Colonic mucosa (tissue), 4 donors: ENCODE results near the gene TSPAN9. TPM values are rescaled to one million over a fixed set of nuclear protein-coding genes. Genes with fewer than 3 reads are reported as not detected.

ENCODE experiments used
- DNase-seq: peaks from one replicate; pipeline ENCODE4 v3.0.0-alpha.2; 2020
- H3K27ac ChIP-seq: fragments of 200-600 bp; one replicate; pipeline ENCODE4 v1.8.0; 2021
- H3K27me3 ChIP-seq: fragments of 200-600 bp; one replicate; pipeline ENCODE4 v1.8.0; 2021
- H3K36me3 ChIP-seq: fragments of 200-600 bp; one replicate; pipeline ENCODE4 v1.8.0; 2021
- H3K4me1 ChIP-seq: fragments of 200-600 bp; one replicate; pipeline ENCODE4 v1.8.0; 2021; ENCODE audit warnings: mild to moderate bottlenecking
- H3K4me3 ChIP-seq: fragments of 200-600 bp; one replicate; pipeline ENCODE4 v1.8.0; 2021
- H3K9ac ChIP-seq, 2 donors: one replicate each; pipeline ENCODE4 v1.7.0; 2013; ENCODE audit warnings: control low read depth in 2 of 2, low read depth in 2 of 2, low read length in 2 of 2
- H3K9me3 ChIP-seq: fragments of 200-600 bp; one replicate; pipeline ENCODE4 v1.8.0; 2021
- intact Hi-C: fragments of 100-400 bp; cut with DNase I; formaldehyde crosslinking; loops from one replicate; pipeline ENCODE4 v1.14.1; 2022
- total RNA-seq, 2 donors: library from RNA; stranded (reverse); fragmentation: NEBNext Ultra II Directional in 1 of 2; extraction: Animal tissue kit (Norgen Biotek cat#: 25700) in 1 of 2; gene quantifications; one replicate each; pipeline ENCODE4 v1.2.1, GENCODE V29; 2021
- TF ChIP-seq, protein P1 (sequence below): fragments of 200-600 bp; IDR thresholded peaks from one replicate; pipeline ENCODE4 v1.8.0; 2022; ENCODE audit warnings: antibody characterized with exemption, mild to moderate bottlenecking
- donor health status: healthy.
- donor health status: DM: no; HTN: no; CAD: no.
- donor health status: DM: no; HTN: no; CAD: no.

Gene TSPAN9
- total RNA-seq, 2 donors from 2014 or later, result 4.7 to 9.9 TPM

DNA sequence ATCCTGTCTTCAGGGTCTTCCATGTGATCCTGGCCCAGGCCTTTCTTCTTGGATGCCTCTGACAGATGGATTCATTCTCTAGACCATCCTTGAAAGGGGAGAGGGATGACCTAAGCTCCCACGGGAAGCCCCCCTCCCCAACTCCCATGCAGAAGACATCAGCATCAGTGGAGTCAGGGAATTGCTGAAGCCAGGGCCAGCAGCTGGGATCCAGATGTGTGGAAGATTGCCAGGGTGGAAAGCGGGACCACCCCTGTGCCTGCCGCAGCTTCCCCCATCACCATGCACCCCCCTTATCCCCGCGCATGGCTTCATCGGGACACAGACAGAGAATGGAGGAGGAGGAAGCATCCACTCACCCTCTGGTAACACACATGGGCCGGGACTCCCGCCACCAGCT is 230.2 kb downstream of the TSPAN9 start:
- TF ChIP-seq, protein P1, sequence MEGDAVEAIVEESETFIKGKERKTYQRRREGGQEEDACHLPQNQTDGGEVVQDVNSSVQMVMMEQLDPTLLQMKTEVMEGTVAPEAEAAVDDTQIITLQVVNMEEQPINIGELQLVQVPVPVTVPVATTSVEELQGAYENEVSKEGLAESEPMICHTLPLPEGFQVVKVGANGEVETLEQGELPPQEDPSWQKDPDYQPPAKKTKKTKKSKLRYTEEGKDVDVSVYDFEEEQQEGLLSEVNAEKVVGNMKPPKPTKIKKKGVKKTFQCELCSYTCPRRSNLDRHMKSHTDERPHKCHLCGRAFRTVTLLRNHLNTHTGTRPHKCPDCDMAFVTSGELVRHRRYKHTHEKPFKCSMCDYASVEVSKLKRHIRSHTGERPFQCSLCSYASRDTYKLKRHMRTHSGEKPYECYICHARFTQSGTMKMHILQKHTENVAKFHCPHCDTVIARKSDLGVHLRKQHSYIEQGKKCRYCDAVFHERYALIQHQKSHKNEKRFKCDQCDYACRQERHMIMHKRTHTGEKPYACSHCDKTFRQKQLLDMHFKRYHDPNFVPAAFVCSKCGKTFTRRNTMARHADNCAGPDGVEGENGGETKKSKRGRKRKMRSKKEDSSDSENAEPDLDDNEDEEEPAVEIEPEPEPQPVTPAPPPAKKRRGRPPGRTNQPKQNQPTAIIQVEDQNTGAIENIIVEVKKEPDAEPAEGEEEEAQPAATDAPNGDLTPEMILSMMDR, result no peak
- H3K4me3 ChIP-seq, result no peak overlapping the region
- no peak overlapping the region for H3K27ac ChIP-seq
- no peaks in the 10 kb centered on the region for H3K4me1 ChIP-seq
- no peaks in the 10 kb centered on the region for H3K36me3 ChIP-seq
- no peak overlapping the region for H3K9ac ChIP-seq
- intact Hi-C loops, result loop anchor here (10.0 kb wide), 1 partner anchor 467 kb away; no protein-coding TSS in a partner anchor
- H3K9me3 ChIP-seq, result no peaks in the 10 kb centered on the region
- H3K27me3 ChIP-seq, result no peaks in the 10 kb centered on the region
- no peak for DNase-seq

DNA sequence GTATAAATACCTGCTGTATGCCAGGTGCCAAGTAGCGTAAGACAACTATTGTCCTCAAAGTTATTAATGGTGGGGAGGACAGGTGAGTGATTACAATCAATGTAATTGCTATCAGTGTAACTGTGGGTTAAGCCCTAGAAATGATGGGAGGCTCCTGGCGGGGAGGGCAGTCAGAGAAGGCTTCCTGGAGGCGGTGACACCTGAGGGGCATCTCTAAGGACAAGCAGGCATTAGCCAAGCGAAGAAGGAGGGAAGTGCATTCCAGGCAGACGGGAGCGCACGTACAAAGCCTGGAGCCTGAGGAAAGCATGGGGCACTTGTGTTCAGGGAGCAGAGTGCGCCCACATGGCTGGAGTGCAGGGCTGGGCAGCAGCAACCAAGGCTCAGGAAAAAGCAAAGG is 230.9 kb downstream of the TSPAN9 start:
- no peak overlapping the region for H3K9ac ChIP-seq
- no peaks in the 10 kb centered on the region for H3K9me3 ChIP-seq
- no peak for DNase-seq
- TF ChIP-seq, protein P1, result no peak
- H3K4me3 ChIP-seq, result no peak overlapping the region
- no peaks in the 10 kb centered on the region for H3K36me3 ChIP-seq
- no peaks in the 10 kb centered on the region for H3K27me3 ChIP-seq
- no peak overlapping the region for H3K27ac ChIP-seq
- H3K4me1 ChIP-seq, result no peaks in the 10 kb centered on the region
- intact Hi-C loops, result loop anchor here (10.0 kb wide), 1 partner anchor 467 kb away; no protein-coding TSS in a partner anchor

DNA sequence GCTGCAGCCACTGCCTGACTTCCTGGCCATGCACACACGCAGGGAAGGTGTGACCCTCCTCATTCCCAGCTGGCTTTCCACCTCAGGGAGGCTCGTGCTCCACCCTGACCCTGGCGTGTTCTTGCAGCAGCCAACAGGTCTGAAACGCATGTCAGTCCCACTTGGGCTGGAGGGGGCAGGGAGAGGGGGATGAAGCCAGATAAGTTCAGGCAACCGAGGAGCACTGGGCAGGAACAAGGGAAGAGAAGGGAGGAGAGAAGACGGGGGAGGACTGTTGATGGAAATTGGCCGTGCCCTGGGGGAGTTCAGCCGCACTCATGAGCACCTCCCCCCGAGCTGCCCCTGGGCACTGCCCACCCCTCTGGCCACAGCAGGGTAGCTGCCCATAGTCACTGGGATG is 231.4 kb downstream of the TSPAN9 start:
- H3K4me3 ChIP-seq, result no peak overlapping the region
- TF ChIP-seq, protein P1, result no peak
- no peaks in the 10 kb centered on the region for H3K4me1 ChIP-seq
- H3K27ac ChIP-seq, result no peak overlapping the region
- no peaks in the 10 kb centered on the region for H3K9me3 ChIP-seq
- no peaks in the 10 kb centered on the region for H3K36me3 ChIP-seq
- DNase-seq, result no peak
- intact Hi-C loops, result loop anchor here (10.0 kb wide), 1 partner anchor 466 kb away; no protein-coding TSS in a partner anchor
- H3K9ac ChIP-seq, result no peak overlapping the region
- H3K27me3 ChIP-seq, result no peaks in the 10 kb centered on the region

- DNase-seq, result no peak
- no peaks in the 10 kb centered on the region for H3K27me3 ChIP-seq
- no peak overlapping the region for H3K4me3 ChIP-seq
- H3K9me3 ChIP-seq, result no peaks in the 10 kb centered on the region
- no peaks in the 10 kb centered on the region for H3K36me3 ChIP-seq
- intact Hi-C loops, result loop anchor here (10.0 kb wide), 1 partner anchor 465 kb away; no protein-coding TSS in a partner anchor
- H3K27ac ChIP-seq, result no peak overlapping the region
- no peaks in the 10 kb centered on the region for H3K4me1 ChIP-seq
- no peak overlapping the region for H3K9ac ChIP-seq
- TF ChIP-seq, protein P1, result no peak
Observed at GRCh38 chr12:3309805-3310204, 232.6 kb downstream of the TSPAN9 start.

- intact Hi-C loops, result no loop called here
- Histone ChIP-seq H3K9ac (no peak overlapping the region), H3K9me3 (no peaks in the 10 kb centered on the region), H3K36me3 (no peaks in the 10 kb centered on the region), H3K4me1 (no peaks in the 10 kb centered on the region), H3K27ac (no peak overlapping the region), H3K27me3 (no peaks in the 10 kb centered on the region), H3K4me3 (no peak overlapping the region)
- no peak for DNase-seq
- TF ChIP-seq, protein P1, result no peak
Observed at GRCh38 chr12:3310271-3311026, 233.3 kb downstream of the TSPAN9 start.
